Prostate gland (tissue), 2 donors: Measurements from ENCODE around the gene KRT71.

Experiments
- CTCF ChIP-seq, 4 experiments: fragments of 200-600 bp in 2 of 4; fragments of 450-650 bp in 2 of 4; sonication (generic) in 2 of 4; IDR thresholded peaks; 1 replicate in 3 of 4; 2 replicates in 1 of 4; pipeline ENCODE4 v1.5.1; 2016 to 2019; ENCODE audit warnings: antibody characterized with exemption in 4 of 4, mild to moderate bottlenecking in 2 of 4, moderate library complexity in 2 of 4
- POLR2A ChIP-seq: fragments of 450-650 bp; IDR thresholded peaks from one replicate; pipeline ENCODE4 v1.6.1; 2016; ENCODE audit warnings: antibody characterized with exemption, mild to moderate bottlenecking
- POLR2AphosphoS5 ChIP-seq: sonication (generic); formaldehyde crosslinking; IDR thresholded peaks from one replicate; pipeline ENCODE4 v1.6.1; 2017; ENCODE audit warnings: antibody characterized with exemption

GRCh38 chr12:52502877-52503276, 50.1 kb downstream of the KRT71 start:
- TF ChIP-seq CTCF (IDR thresholded peaks at IDR 0.05) (no peak), POLR2AphosphoS5 (no peak), POLR2A (no peak)
